Spinal cord (tissue), 10 donors: ENCODE measurements around the gene DYDC1. TPM values are rescaled to one million over a fixed set of nuclear protein-coding genes. Genes with fewer than 3 reads are reported as not detected.

Experiments
- DNase-seq, 6 donors: peaks; one replicate each; pipeline versions ENCODE4 v3.0.0 to v3.0.0-alpha.2; 2013 to 2015; ENCODE audit warnings: low spot score in 6 of 6, low read depth in 4 of 6
- H3K27ac ChIP-seq: one replicate; pipeline ENCODE4 v1.5.1; 2013; ENCODE audit warnings: low read depth, low read length, control low read depth
- H3K27me3 ChIP-seq: one replicate; pipeline ENCODE4 v1.6.1; 2013; ENCODE audit warnings: low read length; ENCODE audit not compliant: control insufficient read depth, insufficient read depth
- H3K36me3 ChIP-seq: one replicate; pipeline ENCODE4 v1.6.1; 2013; ENCODE audit warnings: low read length; ENCODE audit not compliant: control insufficient read depth, insufficient read depth
- H3K4me1 ChIP-seq: one replicate; pipeline ENCODE4 v1.6.1; 2013; ENCODE audit warnings: low read length; ENCODE audit not compliant: control insufficient read depth, insufficient read depth
- H3K4me3 ChIP-seq: one replicate; pipeline ENCODE4 v1.5.1; 2013; ENCODE audit warnings: low read depth, low read length, control low read depth
- H3K9me3 ChIP-seq: one replicate; pipeline ENCODE4 v1.6.1; 2013; ENCODE audit warnings: low read length; ENCODE audit not compliant: control insufficient read depth, insufficient read depth
- WGBS: methylation state at CpG from one replicate; pipeline ENCODE4 v1.1.5; 2013; ENCODE audit warnings: missing lambda C conversion rate; ENCODE audit not compliant: insufficient coverage; 5-methylcytosine and 5-hydroxymethylcytosine counted together
- polyA plus RNA-seq, 2 donors: library from polyadenylated mRNA; unstranded; fragments of 120-200 nt; gene quantifications; one replicate each; pipeline ENCODE4 v1.2.1, GENCODE V29; 2013; ENCODE audit not compliant: insufficient read length in 2 of 2
- total RNA-seq, 2 donors: library from RNA; depleted of rRNA in 1 of 2; stranded (reverse); fragments of 120-200 nt in 1 of 2; fragments of >200 nt in 1 of 2; gene quantifications; one replicate each; pipeline versions ENCODE4 v1.2.3 to v1.2.4, GENCODE V29; 2013 to 2014
- donor health status: healthy.

The DYDC1 gene
- total and polyA plus RNA-seq, 4 donors, result 0.35 to 1.4 (median 0.38) TPM; not detected in 1

DNA sequence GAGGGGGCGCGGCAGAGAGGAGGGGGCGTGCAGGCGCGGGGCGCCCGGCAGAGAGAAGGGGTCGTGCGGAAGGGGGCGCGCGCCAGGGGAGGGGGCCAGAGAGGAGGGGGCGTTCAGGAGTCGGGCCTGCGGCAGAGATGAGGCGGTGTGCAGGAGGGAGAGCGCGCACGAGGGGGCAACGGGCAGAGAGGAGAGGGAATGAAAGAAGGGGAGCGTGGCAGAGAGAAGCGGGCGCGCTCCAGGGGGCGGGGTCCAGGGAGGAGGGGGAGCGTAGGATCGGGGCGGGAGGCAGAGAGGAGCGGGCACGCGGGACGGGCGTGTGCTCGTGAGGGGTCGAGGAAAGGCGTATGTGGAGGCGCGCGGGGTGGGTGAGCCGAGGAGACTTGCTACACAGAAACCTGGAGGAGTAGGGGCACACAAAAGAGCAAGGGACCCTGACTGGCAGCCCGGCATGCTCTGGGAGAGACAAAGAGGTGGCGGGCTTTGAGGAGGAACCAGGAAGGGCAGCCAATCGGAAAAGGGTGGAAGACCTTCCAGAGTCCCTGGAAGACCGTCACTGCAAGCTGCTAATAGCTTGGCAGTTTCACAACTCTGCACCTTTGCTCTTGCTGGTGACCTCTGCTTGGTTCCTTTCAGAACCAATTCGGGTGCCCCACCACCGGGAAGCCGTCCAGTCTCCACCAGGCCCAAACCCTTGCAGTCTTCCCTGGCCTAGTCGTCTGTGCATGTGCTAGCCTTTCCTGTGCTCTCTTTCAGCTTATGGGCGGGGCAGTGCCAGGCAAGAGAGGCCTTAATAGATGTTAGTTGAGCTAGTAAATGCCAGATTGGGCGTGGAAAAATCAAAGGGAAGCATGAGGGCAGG lies 665 bp upstream of the DYDC1 start:
- peaks cover 4% of the 10 kb centered on the region for H3K36me3 ChIP-seq
- peaks cover 16% of the 10 kb centered on the region for H3K4me1 ChIP-seq
- no peak overlapping the region for H3K27ac ChIP-seq
- H3K4me3 ChIP-seq, result peak overlapping the region; percentile 48
- peak; percentile 7 to 94 (median 40) for DNase-seq
- peaks cover 2% of the 10 kb centered on the region for H3K27me3 ChIP-seq
- no peaks in the 10 kb centered on the region for H3K9me3 ChIP-seq
- 4% methylated on average over 48 of the region's 50 CpGs for WGBS

DNA sequence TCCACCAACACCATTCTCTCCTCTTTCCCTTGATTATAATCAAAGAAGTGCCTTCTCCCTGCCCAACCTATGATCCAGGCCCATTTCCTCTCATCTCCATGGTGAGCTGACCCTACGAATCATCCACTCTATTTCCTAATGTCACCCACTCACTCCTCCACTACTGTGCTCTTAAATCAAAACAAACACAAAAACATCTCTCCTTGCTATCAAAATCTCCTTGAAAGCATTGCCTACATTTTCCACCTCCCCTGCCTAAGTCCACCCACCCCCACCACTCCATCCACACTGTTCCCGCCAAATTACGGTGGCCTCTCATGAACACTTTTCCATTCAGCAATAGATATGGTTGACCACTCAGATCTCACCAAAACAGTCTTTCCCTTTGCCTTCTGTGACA lies 5.3 kb downstream of the DYDC1 start:
- peaks cover under 1% of the 10 kb centered on the region for H3K27me3 ChIP-seq
- H3K4me3 ChIP-seq, result no peak overlapping the region
- H3K27ac ChIP-seq, result no peak overlapping the region
- no peaks in the 10 kb centered on the region for H3K9me3 ChIP-seq
- WGBS, result 90% methylated on average over 1 of the region's 3 CpGs
- peaks cover 4% of the 10 kb centered on the region for H3K4me1 ChIP-seq
- H3K36me3 ChIP-seq, result no peaks in the 10 kb centered on the region
- no peak for DNase-seq

DNA sequence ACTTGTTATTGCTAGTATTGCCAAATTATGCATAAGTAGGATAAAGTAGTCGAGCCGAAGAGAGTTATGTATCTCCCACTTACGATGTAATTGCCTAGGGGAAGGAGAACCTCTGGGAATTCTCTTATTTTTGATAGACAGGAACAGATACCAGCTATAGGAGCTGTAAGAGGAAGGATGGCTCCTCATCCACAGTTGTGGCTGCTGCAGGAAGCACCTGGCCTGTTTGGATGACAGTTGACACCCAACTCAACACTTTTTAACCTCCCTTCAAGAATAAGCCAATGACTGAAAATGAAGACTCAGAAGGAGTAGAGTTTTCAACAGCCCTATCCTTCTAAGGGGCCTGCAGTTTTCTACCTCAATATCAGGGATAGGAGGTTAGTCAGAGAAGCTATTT lies 6.3 kb downstream of the DYDC1 start:
- Histone ChIP-seq H3K4me1 (no peaks in the 10 kb centered on the region), H3K4me3 (no peak overlapping the region), H3K27me3 (no peaks in the 10 kb centered on the region), H3K9me3 (no peaks in the 10 kb centered on the region), H3K36me3 (no peaks in the 10 kb centered on the region), H3K27ac (no peak overlapping the region)
- DNase-seq, result no peak
- 100% methylated on average over 1 of the region's 3 CpGs for WGBS

DNA sequence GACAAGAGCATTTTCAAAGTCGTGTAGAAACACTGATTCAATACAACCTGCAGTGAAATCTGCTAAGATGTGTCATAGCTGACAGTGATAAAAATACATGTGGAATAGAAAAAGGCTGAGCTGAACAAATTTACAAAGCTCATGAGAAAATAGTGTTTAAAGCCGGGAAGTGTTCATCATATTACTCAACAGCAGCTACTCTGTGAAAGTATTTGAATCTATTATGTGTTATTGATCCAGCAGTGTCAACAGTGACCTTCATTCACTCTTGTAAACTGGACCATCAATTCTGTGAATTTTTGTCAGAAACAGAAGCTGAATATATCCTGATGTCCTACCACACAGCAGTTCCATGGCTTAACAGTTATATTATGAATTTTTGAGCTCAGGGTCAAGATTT lies 11.6 kb downstream of the DYDC1 start:
- no peak overlapping the region for H3K27ac ChIP-seq
- H3K9me3 ChIP-seq, result no peaks in the 10 kb centered on the region
- H3K27me3 ChIP-seq, result no peaks in the 10 kb centered on the region
- H3K4me3 ChIP-seq, result no peak overlapping the region
- H3K4me1 ChIP-seq, result no peaks in the 10 kb centered on the region
- no peaks in the 10 kb centered on the region for H3K36me3 ChIP-seq
- no CpG with 5 or more reads among the region's 2 CpGs for WGBS
- DNase-seq, result no peak

DNA sequence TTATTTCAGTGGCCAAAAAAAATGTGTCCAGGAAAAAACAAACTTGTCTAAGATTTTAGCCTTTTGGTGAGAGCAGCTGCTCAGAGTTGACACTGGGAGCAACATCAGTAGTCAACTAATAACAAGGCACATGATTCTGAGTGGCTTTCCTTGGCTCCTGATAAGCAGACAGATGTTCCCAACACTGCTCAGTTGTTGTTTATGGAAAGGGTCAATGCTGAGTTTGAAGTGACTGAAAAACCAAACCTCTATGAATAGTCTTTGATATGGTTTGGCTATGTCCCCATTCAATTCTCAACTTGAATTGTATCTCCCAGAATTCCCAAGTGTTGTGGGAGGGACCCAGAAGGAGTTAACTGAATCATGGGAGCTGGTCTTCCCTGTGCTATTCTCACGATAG lies 12.3 kb downstream of the DYDC1 start:
- H3K4me3 ChIP-seq, result no peak overlapping the region
- WGBS, result no CpG with 5 or more reads among the region's 1 CpG
- no peaks in the 10 kb centered on the region for H3K4me1 ChIP-seq
- H3K27ac ChIP-seq, result no peak overlapping the region
- no peaks in the 10 kb centered on the region for H3K36me3 ChIP-seq
- H3K9me3 ChIP-seq, result no peaks in the 10 kb centered on the region
- H3K27me3 ChIP-seq, result no peaks in the 10 kb centered on the region
- peak in 1 of 6 donors; percentile 13 for DNase-seq

DNA sequence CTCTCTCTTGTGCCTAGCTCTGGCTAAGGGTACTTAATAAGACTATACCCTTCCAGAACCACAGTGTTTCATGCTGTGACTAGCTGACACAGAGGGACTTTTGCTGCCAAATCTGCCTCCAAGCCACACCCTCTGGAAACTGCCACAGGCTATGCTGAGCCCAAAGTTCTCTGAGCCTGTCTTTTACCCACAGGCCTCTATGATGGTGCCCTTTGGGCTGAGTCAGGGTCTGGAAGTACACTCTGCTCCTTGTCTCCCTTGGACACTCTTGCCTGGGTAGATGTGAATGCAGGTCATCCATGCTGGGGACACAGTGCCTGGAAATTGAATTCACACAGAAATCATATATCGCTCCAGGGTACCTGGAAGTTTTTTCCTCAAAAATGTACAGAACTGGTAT lies 22.6 kb downstream of the DYDC1 start:
- H3K4me3 ChIP-seq, result no peak overlapping the region
- no peaks in the 10 kb centered on the region for H3K36me3 ChIP-seq
- no peak for DNase-seq
- H3K4me1 ChIP-seq, result no peaks in the 10 kb centered on the region
- H3K27me3 ChIP-seq, result no peaks in the 10 kb centered on the region
- WGBS, result 80% methylated on average over 1 of the region's 1 CpG
- no peaks in the 10 kb centered on the region for H3K9me3 ChIP-seq
- no peak overlapping the region for H3K27ac ChIP-seq

DNA sequence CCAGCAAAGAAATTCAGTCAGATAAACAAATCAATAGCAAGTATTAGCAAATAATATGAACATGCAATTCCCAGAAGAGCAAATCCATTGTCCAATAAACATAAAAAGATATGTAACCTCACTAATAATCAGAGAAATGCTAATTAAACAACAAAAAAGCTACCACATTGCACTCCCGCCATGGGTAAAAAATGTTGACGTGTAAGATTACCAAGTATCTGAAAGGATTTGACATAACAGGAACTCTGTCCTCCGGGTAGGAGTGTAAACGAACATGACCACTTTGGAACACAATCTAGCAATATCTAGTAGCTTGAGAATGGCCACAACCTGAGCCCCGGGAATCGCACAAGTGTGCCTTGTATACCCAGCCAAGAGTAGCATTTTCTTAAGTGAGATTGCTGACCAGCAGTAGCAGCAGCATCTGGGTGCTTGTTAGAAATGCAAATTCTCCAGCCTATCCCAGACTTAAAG lies 31.6 kb downstream of the DYDC1 start:
- no peak for DNase-seq
- no peak overlapping the region for H3K4me3 ChIP-seq
- H3K27ac ChIP-seq, result no peak overlapping the region
- no peaks in the 10 kb centered on the region for H3K9me3 ChIP-seq
- no peaks in the 10 kb centered on the region for H3K36me3 ChIP-seq
- 81% methylated on average over 4 of the region's 6 CpGs for WGBS
- no peaks in the 10 kb centered on the region for H3K4me1 ChIP-seq
- H3K27me3 ChIP-seq, result no peaks in the 10 kb centered on the region

DNA sequence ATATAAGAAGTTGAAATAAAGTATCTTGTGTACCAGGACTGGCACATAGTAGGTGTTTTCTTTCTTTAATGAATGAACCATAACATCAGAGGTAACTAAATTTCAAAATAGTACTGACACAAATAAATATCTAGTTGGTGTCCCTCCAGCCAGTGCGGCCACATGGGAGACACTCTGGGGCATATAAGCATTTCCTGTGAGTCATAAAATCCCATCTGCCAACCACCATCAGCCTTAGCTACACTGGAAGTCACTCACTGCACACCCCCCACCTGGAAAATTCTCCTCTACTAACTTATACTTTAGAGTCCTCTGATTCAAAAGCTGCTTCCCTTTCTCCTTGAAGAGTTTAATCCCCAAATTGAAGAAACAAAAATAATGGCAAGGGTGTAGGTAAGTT lies 32.5 kb downstream of the DYDC1 start:
- Histone ChIP-seq H3K4me3 (no peak overlapping the region), H3K36me3 (no peaks in the 10 kb centered on the region), H3K4me1 (no peaks in the 10 kb centered on the region), H3K27me3 (no peaks in the 10 kb centered on the region), H3K9me3 (no peaks in the 10 kb centered on the region), H3K27ac (no peak overlapping the region)
- no peak for DNase-seq
- WGBS, result 61% methylated on average over 1 of the region's 1 CpG

DNA sequence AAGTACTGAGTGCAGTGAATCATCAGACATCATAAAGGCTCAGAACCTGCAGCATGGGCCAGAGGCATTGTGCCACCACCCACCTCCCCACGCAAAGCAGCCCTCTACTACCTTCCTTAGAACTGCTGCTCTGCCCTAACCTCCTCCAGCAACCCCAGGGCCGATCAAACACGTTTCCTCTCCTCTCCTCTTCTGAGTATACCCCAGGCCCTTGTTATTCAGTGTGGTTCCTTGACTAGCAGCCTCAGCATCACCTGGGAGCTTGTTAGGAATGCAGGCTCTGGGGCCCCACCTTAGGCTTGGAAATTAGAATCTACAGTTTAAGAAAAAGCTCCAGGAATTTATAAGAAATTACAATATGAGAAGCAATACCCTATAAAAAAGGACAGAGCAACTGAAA lies 33.2 kb downstream of the DYDC1 start:
- H3K9me3 ChIP-seq, result no peaks in the 10 kb centered on the region
- H3K27ac ChIP-seq, result no peak overlapping the region
- H3K4me3 ChIP-seq, result no peak overlapping the region
- no peaks in the 10 kb centered on the region for H3K4me1 ChIP-seq
- no peaks in the 10 kb centered on the region for H3K27me3 ChIP-seq
- DNase-seq, result no peak
- WGBS, result 34% methylated on average over 3 of the region's 3 CpGs
- H3K36me3 ChIP-seq, result no peaks in the 10 kb centered on the region

DNA sequence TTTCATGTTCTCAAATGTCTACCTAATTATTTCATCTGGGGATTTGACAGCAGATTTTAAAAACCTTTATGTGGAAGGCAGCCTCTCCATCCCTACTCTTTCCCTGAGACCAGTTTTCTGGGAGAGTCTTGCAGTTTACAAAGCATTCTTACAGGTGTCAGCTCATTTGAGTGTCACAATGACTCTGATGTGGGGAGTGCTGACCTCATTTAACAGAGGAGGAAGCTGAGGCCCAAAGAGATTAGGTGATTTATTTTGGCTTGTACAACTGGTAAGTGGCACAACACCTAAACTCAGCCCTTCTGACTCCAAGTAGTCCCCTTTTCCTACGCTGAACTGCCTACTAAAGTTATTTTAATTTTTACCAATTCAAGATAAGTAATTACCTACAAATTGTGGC lies 33.8 kb downstream of the DYDC1 start:
- Histone ChIP-seq H3K27me3 (no peaks in the 10 kb centered on the region), H3K4me1 (no peaks in the 10 kb centered on the region), H3K9me3 (no peaks in the 10 kb centered on the region), H3K27ac (no peak overlapping the region), H3K36me3 (no peaks in the 10 kb centered on the region), H3K4me3 (no peak overlapping the region)
- WGBS, result 86% methylated on average over 1 of the region's 1 CpG
- no peak for DNase-seq
